T-helper 1 cell treated with Interleukin-12 subunit alpha and Interleukin-12 subunit beta and Interleukin-4 antibody, amounts not matched to agents 30 μg/mL and 1 μg/mL, for 36 hours (primary cell): ENCODE measurements around the gene USP36.
A peak's percentile ranks its signal among the peaks of the same experiment; 100 is the strongest.
"Not testable (repeated sequence)": the region's sequence is repeated elsewhere in the genome, so short reads cannot be mapped to it uniquely, and the experiment has no call there.

Experiments
- H3K27ac Mint-ChIP-seq: one replicate; pipeline ENCODE4 v1.8.0; 2021; ENCODE audit warnings: mild to moderate bottlenecking, mixed read lengths
- H3K27me3 Mint-ChIP-seq: one replicate; pipeline ENCODE4 v1.8.0; 2021; ENCODE audit warnings: low read depth, mixed read lengths
- H3K36me3 Mint-ChIP-seq: one replicate; pipeline ENCODE4 v1.8.0; 2021; ENCODE audit warnings: low read depth, mixed read lengths
- H3K4me1 Mint-ChIP-seq: one replicate; pipeline ENCODE4 v1.8.0; 2021; ENCODE audit warnings: low read depth, mixed read lengths
- H3K4me3 Mint-ChIP-seq: one replicate; pipeline ENCODE4 v1.8.0; 2021; ENCODE audit warnings: mild to moderate bottlenecking, moderate library complexity, mixed read lengths
- H3K9me3 Mint-ChIP-seq: one replicate; pipeline ENCODE4 v1.8.0; 2021; ENCODE audit warnings: mixed read lengths

The USP36 gene

DNA sequence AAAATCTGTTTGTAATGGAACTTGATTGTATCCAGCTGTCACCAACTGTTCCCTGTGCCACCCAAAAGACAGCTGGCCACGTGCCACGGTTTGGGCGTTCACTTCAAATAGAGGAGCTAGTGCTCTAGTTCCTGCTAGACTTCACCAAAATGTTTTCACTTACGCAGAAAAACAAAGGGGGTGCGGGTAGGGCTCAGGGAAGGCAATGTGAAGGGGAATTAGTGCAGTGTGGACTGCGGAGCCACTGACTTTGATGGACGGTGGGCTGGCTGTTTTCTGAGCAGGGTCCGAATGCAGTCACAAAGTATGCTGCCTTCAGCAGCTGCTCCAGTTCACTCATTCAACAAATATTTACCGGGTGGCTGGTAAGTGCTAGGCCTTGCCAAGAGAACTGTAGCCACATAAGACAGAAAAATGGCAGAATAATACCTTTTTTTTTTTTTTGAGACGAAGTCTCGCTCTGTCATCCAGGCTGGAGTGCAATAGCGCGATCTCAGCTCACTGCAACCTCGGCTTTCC is 50.9 kb downstream of the USP36 start:
- peaks cover 23% of the 10 kb centered on the region for H3K36me3 Mint-ChIP-seq
- peak overlapping the region; percentile 88 for H3K27ac Mint-ChIP-seq
- no peaks in the 10 kb centered on the region for H3K9me3 Mint-ChIP-seq
- peak overlapping the region; percentile 25 for H3K4me3 Mint-ChIP-seq
- H3K4me1 Mint-ChIP-seq, result peaks cover 32% of the 10 kb centered on the region
- no peaks in the 10 kb centered on the region for H3K27me3 Mint-ChIP-seq

- Mint-ChIP-seq H3K4me1 (peaks cover 36% of the 10 kb centered on the region), H3K4me3 (peak overlapping the region; percentile 25), H3K27ac (peak overlapping the region; percentile 88), H3K36me3 (peaks cover 23% of the 10 kb centered on the region), H3K27me3 (no peaks in the 10 kb centered on the region), H3K9me3 (no peaks in the 10 kb centered on the region)
Measured at GRCh38 chr17:78789149-78789662, 51.4 kb downstream of the USP36 start.

- Mint-ChIP-seq H3K27me3 (no peaks in the 10 kb centered on the region), H3K27ac (no peak overlapping the region), H3K4me1 (peaks cover 38% of the 10 kb centered on the region), H3K4me3 (no peak overlapping the region), H3K9me3 (no peaks in the 10 kb centered on the region), H3K36me3 (peaks cover 20% of the 10 kb centered on the region)
Measured at GRCh38 chr17:78788451-78788850, 52.2 kb downstream of the USP36 start.

DNA sequence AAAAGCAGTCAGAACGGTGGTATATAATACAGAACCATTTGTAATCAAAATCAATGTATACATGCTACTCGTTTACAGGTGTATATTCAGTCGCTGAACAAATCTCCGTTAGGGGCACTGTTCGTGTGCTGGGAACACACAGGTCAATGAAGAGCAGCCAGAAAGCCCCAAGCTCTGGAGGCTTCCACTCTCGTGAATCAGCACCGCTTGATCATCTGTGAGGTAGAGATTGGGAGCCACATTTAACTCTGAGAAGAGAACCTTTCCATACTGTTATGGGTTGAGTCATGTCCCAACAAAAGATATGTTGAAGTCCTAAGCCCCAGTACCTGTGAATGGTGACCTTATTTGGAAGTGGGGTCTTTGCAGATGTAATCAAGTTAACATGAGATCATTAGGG is 53.2 kb downstream of the USP36 start:
- Mint-ChIP-seq H3K9me3 (no peaks in the 10 kb centered on the region), H3K4me3 (no peak overlapping the region), H3K4me1 (peaks cover 41% of the 10 kb centered on the region), H3K27me3 (no peaks in the 10 kb centered on the region), H3K27ac (no peak overlapping the region), H3K36me3 (peaks cover 17% of the 10 kb centered on the region)

GRCh38 chr17:78785663-78786057 is 55.0 kb downstream of the USP36 start:
- peak overlapping the region; percentile 41 for H3K27ac Mint-ChIP-seq
- H3K4me1 Mint-ChIP-seq, result peaks cover 35% of the 10 kb centered on the region
- no peak overlapping the region for H3K4me3 Mint-ChIP-seq
- no peaks in the 10 kb centered on the region for H3K27me3 Mint-ChIP-seq
- no peaks in the 10 kb centered on the region for H3K9me3 Mint-ChIP-seq
- peaks cover 14% of the 10 kb centered on the region for H3K36me3 Mint-ChIP-seq

DNA sequence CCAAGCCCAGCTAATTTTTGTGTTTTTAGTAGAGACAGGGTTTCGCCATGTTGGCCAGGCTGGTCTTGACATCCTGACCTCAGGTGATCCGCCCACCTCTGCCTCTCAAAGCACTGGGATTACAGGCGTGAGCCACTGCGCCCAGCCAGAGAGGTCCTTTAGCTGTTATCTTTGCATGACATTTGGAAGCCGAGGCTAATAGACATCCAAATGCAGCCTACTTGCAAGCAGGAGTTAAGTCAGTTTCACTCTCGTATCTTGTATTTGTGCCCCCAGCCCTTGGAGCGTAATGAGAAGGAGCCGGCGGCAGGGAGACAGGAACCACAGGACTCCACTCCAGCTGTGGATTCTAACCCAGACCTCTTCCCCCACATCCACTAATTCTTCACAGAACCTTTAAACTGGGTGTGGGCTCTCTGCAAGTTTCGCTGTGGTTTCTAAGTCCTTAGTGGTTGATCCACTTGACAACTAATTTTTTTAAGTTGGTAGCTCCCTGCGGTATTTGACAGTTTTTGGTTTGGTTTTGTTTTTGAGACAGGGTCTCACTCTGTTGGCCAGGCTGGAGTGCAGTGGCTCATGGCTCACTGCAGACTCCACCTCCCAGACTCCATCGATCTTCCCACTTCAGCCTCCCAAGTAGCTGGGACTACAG is 55.5 kb downstream of the USP36 start:
- H3K36me3 Mint-ChIP-seq, result peaks cover 14% of the 10 kb centered on the region
- H3K4me3 Mint-ChIP-seq, result peak overlapping the region; percentile 25
- H3K4me1 Mint-ChIP-seq, result peaks cover 33% of the 10 kb centered on the region
- H3K27me3 Mint-ChIP-seq, result no peaks in the 10 kb centered on the region
- H3K9me3 Mint-ChIP-seq, result no peaks in the 10 kb centered on the region
- peak overlapping the region; percentile 41 for H3K27ac Mint-ChIP-seq

DNA sequence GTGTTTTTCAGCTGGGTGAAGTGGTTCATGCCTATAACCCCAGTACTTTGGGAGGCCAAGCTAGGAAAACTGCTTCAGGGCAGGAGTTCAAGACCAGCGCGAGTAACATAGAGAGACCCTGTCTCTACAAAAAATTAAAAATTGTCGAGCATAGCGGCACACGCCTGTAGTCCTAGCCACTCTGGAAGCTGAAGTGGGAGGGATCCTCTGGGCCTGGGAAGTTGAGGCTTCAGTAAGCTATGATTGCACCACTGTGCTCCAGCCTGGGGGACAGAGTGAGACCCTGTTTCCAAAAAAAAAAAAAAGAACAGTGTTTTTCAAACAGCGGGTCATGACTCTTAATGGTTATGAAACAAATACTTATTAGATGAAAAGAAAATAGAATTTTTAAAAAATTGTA is 56.3 kb downstream of the USP36 start:
- Mint-ChIP-seq H3K36me3 (peaks cover 17% of the 10 kb centered on the region), H3K4me1 (peaks cover 35% of the 10 kb centered on the region), H3K27me3 (no peaks in the 10 kb centered on the region), H3K9me3 (no peaks in the 10 kb centered on the region), H3K27ac (peak overlapping the region; percentile 79), H3K4me3 (no peak overlapping the region)

DNA sequence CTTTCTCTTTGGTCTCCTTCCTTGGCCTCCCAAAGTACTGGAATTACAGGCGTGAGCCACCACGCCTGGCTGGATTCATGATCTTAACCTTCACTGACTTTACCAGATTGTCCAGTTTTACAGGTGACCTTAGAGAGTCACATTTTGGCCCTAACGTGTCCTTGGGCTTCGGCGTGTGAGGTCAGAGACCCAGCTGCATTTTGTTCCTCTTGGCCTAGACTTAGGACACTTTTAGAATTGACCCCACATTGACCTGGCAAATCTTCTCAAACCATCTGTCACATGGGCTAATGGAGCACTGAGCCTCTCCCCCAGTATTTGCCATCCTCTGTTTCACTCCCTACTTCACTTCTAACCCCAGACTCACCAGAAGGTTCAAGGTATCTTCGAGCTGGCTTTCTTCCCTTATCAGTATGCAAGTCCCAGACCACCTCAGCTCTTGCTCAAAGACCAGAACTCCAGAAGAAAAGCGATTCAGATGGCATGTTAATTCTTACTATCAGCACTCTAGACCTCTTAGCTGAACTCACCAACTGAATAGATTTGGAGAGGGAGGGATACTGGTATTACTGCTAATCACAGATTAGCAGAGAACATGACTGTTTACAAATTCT is 56.8 kb downstream of the USP36 start:
- H3K27ac Mint-ChIP-seq, result peak overlapping the region; percentile 79
- H3K36me3 Mint-ChIP-seq, result peaks cover 18% of the 10 kb centered on the region
- H3K4me3 Mint-ChIP-seq, result peak overlapping the region; percentile 79
- peaks cover 37% of the 10 kb centered on the region for H3K4me1 Mint-ChIP-seq
- no peaks in the 10 kb centered on the region for H3K9me3 Mint-ChIP-seq
- H3K27me3 Mint-ChIP-seq, result no peaks in the 10 kb centered on the region

DNA sequence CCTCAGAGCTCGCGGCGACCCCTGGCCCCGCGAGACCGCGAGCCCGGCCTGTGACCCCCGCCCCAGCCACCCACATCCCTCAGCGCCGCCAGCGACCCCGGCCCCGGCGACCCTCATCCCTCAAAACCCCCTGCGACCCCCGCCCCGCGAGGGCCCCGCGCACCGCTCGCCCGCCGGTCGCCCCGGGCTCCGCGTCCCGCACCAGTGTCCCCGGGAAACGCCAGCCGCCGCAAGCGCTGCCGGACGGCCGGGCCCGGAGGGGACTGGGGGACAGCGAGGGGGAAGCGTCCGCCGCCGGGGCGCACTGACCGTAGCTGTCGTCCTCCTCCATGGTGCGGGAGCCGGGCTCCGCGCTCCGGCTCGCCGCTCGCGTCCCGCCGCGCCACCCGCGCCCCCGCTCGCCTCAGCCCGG is 58.7 kb downstream of the USP36 start, which contains the start of gene CYTH1:
Gene CYTH1 (minus strand): TSS at position 381 of the 412 bp plus-strand sequence. CDS start 50 bp downstream, at position 331.
- Mint-ChIP-seq H3K36me3 (peaks cover 21% of the 10 kb centered on the region), H3K4me1 (peaks cover 43% of the 10 kb centered on the region), H3K9me3 (no peaks in the 10 kb centered on the region), H3K4me3 (peak within 1 kb of the TSS; percentile 92), H3K27me3 (no peaks in the 10 kb centered on the region), H3K27ac (peak within 1 kb of the TSS; percentile 96)

- H3K27me3 Mint-ChIP-seq, result no peaks in the 10 kb centered on the region
- H3K4me1 Mint-ChIP-seq, result peaks cover 43% of the 10 kb centered on the region
- no peaks in the 10 kb centered on the region for H3K9me3 Mint-ChIP-seq
- H3K36me3 Mint-ChIP-seq, result peaks cover 21% of the 10 kb centered on the region
- H3K27ac Mint-ChIP-seq, result peak overlapping the region; percentile 96
- peak overlapping the region; percentile 92 for H3K4me3 Mint-ChIP-seq
Measured at GRCh38 chr17:78781104-78781892, 59.3 kb downstream of the USP36 start.

DNA sequence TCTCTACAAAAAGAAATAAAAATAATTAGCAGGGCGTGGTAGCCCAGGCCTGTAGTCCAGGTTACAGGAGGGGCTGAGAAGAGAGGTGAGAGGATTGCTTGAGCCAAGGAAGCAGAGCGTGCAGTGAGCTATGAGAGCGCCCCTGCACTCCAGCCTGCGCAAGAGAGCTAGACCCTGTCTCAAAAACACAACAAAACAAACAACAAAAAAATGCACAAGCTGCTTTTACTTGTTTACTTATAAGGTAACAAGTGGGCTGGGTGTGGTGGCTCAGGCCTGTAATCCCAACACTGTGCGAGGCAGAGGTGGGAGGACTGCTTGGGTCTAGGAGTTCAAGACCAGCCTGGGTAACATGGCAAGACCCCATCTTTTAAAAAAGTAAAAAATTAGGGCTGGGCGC is 60.3 kb downstream of the USP36 start:
- H3K4me1 Mint-ChIP-seq, result peaks cover 46% of the 10 kb centered on the region
- H3K36me3 Mint-ChIP-seq, result peaks cover 25% of the 10 kb centered on the region
- H3K4me3 Mint-ChIP-seq, result peak overlapping the region; percentile 92
- H3K27ac Mint-ChIP-seq, result peak overlapping the region; percentile 96
- no peaks in the 10 kb centered on the region for H3K27me3 Mint-ChIP-seq
- no peaks in the 10 kb centered on the region for H3K9me3 Mint-ChIP-seq

GRCh38 chr17:78779850-78780249 is 60.8 kb downstream of the USP36 start:
- Mint-ChIP-seq H3K4me1 (peaks cover 45% of the 10 kb centered on the region), H3K27me3 (no peaks in the 10 kb centered on the region), H3K9me3 (no peaks in the 10 kb centered on the region), H3K36me3 (peaks cover 26% of the 10 kb centered on the region), H3K4me3 (peak overlapping the region; percentile 92), H3K27ac (peak overlapping the region; percentile 96)

- H3K36me3 Mint-ChIP-seq, result peaks cover 31% of the 10 kb centered on the region
- peak overlapping the region; percentile 96 for H3K27ac Mint-ChIP-seq
- not testable (repeated sequence) for H3K9me3 Mint-ChIP-seq, H3K27me3 Mint-ChIP-seq
- H3K4me3 Mint-ChIP-seq, result peak overlapping the region; percentile 92
- H3K4me1 Mint-ChIP-seq, result peaks cover 47% of the 10 kb centered on the region
Measured at GRCh38 chr17:78779286-78779651, 61.3 kb downstream of the USP36 start.

GRCh38 chr17:78777881-78778280 is 62.7 kb downstream of the USP36 start:
- Mint-ChIP-seq H3K4me1 (peaks cover 47% of the 10 kb centered on the region), H3K4me3 (peak overlapping the region; percentile 74), H3K27ac (peak overlapping the region; percentile 96), H3K36me3 (peaks cover 28% of the 10 kb centered on the region), H3K9me3 (no peaks in the 10 kb centered on the region), H3K27me3 (no peaks in the 10 kb centered on the region)
